Measurements from ENCODE around the gene ZNF180.
"Not testable (repeated sequence)": the region's sequence is repeated elsewhere in the genome, so short reads cannot be mapped to it uniquely, and the experiment has no call there.

Gene ZNF180

GRCh38 chr19:44496711-44497110 is 3.6 kb downstream of the ZNF180 start:
- no peak for DNase-seq

DNA sequence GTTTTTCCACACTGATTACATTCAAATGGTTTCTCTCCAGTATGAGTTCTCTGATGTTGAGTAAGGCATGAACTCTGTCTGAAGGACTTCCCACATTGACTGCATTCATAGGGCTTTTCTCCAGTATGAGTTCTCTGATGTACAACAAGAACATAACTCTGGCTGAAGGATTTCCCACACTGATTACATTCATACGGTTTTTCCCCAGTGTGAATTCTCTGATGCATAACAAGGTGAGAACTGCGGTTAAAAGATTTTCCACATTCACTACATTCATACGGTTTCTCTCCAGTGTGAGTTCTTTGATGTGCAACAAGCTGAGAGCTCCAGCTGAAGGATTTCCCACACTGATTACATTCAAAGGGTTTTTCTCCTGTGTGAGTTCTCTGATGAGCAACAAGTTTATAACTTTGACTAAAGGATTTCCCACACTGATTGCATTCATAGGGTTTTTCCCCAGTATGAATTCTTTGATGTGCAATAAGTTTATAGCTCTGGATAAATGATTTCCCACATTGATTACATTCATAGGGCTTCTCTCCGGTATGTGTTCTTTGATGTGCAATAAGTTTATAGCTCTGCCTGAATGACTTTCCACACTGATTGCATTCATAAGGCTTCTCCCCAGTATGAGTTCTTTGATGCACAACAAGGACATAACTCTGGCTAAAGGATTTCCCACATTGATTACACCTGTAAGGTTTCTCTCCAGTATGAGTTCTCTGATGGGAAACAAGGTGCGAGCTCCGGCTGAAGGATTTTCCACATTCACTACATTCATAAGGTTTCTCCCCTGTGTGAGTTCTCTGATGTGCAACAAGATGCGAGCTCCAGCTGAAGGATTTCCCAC is 23.5 kb downstream of the ZNF180 start:
- DNase-seq: peak; percentile 12

DNA sequence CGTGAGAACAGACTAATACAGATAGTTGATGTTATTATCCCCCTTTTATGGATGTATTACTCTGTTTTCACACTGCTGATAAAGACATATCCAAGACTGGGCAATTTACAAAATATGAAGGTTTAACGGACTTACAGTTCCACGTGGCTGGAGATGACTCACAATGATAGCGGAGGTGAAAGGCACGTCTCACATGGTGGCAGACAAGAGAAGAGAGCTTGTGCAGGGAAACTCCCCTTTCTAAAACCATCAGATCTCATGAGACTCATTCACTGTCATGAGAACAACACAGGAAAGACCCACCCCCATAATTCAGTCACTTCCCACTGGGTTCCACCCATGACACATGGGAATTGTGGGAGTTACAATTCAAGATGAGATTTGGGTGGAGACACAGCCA is 31.6 kb downstream of the ZNF180 start:
- DNase-seq: not testable (repeated sequence)

DNA sequence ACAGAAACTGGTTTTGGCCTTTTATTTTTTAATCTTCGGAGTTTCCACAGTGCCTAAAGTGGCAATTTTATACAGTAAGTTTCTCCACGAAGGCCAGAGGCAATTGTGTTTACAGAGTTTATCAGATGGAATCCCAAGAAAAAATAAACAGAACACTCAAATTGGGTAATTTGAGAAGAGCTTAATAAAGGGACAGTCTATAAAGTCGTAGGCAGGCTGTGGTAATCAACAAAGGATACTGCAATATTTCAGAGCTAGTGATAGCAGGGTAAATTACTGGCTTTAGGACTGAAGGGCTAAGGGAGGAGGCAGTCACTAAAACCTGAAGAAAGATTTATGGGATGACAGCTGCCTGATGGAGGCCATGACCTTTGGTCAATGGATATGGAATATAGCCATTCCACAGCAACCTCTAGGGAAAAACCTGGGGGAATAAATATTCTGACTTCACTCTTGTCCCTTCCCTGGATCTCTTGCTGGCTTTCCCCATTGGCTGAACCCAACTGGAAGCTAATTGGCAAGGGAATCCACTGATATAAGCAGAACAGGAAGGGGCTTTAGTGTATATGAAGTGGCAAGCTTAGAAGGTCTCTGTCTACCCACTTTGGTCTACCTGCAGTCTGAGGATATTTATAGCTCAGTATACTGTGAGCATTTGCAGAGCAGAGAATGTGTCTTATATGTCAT is 37.6 kb downstream of the ZNF180 start:
- not testable (repeated sequence) for DNase-seq

DNA sequence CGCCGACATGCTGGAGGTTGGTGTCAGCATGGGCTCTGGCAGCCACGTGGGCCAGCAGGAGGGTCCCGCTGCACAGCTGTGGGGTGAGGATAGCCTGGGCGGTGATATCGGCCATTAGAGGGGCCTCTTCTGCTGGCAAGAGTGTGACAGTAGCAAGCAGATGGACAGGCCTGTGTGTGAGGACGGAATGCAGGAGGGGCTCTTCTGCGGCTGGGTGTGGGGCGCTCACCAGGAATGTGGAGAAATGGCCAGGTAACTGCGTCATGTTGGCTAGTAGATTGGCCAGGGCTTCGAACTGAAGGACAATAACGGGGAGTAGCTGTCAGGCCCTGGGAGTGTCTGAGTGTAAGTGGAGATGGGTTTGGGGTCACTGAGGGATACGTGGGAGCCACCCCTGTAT is 44.3 kb downstream of the ZNF180 start:
- not testable (repeated sequence) for DNase-seq

- no peak for DNase-seq
Observed at GRCh38 chr19:44455100-44455499, 45.2 kb downstream of the ZNF180 start.

- DNase-seq: no peak
Observed at GRCh38 chr19:44452367-44452766, 48.0 kb downstream of the ZNF180 start.

DNA sequence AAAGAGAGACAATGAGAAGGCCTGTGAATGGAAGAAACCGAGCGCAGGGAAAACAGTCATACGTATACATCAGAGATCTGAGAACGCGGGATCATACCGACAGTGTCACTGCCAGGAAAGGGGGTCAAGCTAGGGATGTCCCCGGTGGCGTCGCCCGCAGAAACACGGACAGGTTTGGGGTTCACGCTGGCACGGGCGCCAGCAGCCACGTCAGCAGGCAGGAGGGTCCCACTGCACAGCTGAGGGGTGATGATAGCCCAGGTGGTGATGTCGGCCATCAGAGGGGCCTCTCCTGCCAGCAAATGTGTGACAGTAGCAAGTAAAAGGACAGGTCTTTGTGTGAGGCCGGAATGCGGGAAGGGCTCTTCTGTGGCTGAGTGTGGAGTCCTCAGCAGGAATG is 48.6 kb downstream of the ZNF180 start:
- no peak for DNase-seq

GRCh38 chr19:44447916-44448674 is 52.2 kb downstream of the ZNF180 start, which contains the start of gene ZNF229:
TSS of gene ZNF229 (minus strand) at chr19:44448472. CDS start at chr19:44442847, 5,625 bp downstream.
- DNase-seq: peak; percentile 97

GRCh38 chr19:44438441-44438840 is 61.9 kb downstream of the ZNF180 start:
- no peak for DNase-seq

- DNase-seq: no peak
Observed at GRCh38 chr19:44435441-44435840, 64.9 kb downstream of the ZNF180 start.

GRCh38 chr19:44430956-44431355 is 69.4 kb downstream of the ZNF180 start:
- DNase-seq: no peak
